Transverse colon (tissue), 3 donors: ENCODE results near the gene ATRN.

Experiments used
- CTCF ChIP-seq, 5 experiments: fragments of 200-600 bp in 3 of 5; fragments of 450-650 bp in 2 of 5; sonication (generic) in 3 of 5; IDR thresholded peaks; 1 replicate in 2 of 5; 2 replicates in 3 of 5; pipeline ENCODE4 v1.5.1; 2016 to 2017; ENCODE audit warnings: antibody characterized with exemption in 5 of 5, inconsistent platforms in 3 of 5, mild to moderate bottlenecking in 2 of 5, moderate library complexity in 1 of 5
- EP300 ChIP-seq: sonication (generic); formaldehyde crosslinking; IDR thresholded peaks from one replicate; pipeline ENCODE4 v1.6.1; 2017; ENCODE audit warnings: antibody characterized with exemption, low read depth
- POLR2A ChIP-seq: fragments of 450-650 bp; IDR thresholded peaks from one replicate; pipeline ENCODE4 v1.6.1; 2016; ENCODE audit warnings: antibody characterized with exemption, mild to moderate bottlenecking, moderate library complexity

- TF ChIP-seq EP300 (no peak), CTCF (IDR thresholded peaks at IDR 0.05) (no peak), POLR2A (no peak)
These were observed 16.0 kb downstream of the ATRN start for GRCh38 chr20:3486850-3487249.
